Measurements from ENCODE around the gene MXRA8.

MXRA8 gene

GRCh38 chr1:1365875-1366698 lies 7.7 kb upstream of the MXRA8 start:
- DNase-seq, result no peak

GRCh38 chr1:1364266-1364665 lies 5.9 kb upstream of the MXRA8 start:
- Histone ChIP-seq H4K20me1 (ENCODE audit: insufficient read depth, low read length) (no peaks in the 10 kb centered on the region), H3K36me3 (ENCODE audit: insufficient read depth, low read length) (no peaks in the 10 kb centered on the region), H3K27me3 (ENCODE audit: insufficient read depth, low read length, poor library complexity) (no peaks in the 10 kb centered on the region), H3K4me1 (ENCODE audit: insufficient read depth, low read length) (no peaks in the 10 kb centered on the region), H3K9ac (ENCODE audit: low read depth, low read length) (no peak overlapping the region), H3K9me3 (ENCODE audit: insufficient read depth, low read length, severe bottlenecking) (peaks cover 17% of the 10 kb centered on the region), H3K4me2 (ENCODE audit: insufficient read depth, low read length) (no peak overlapping the region), H3K4me3 (ENCODE audit: low read depth in 1 of 2, low read length in 2 of 2) (no peak overlapping the region), H2AFZ (ENCODE audit: low read depth, low read length) (no peak overlapping the region), H3K79me2 (ENCODE audit: insufficient read depth, low read length) (no peaks in the 10 kb centered on the region), H3K27ac (ENCODE audit: low read length) (no peak overlapping the region)
- no peak for DNase-seq
- no peak for TF ChIP-seq EZH2 (IDR thresholded peaks at IDR 0.05; ENCODE audit: borderline replicate concordance, low read depth, low read length, severe bottlenecking)
- TF ChIP-seq CTCF (IDR thresholded peaks at IDR 0.05; ENCODE audit: borderline replicate concordance, extremely low read depth, low read length, poor library complexity, severe bottlenecking), result no peak
- no peak for ATAC-seq (ENCODE audit: insufficient read depth, low read depth)

More at GRCh38 chr1:1365875-1366698, 7.7 kb upstream of the MXRA8 start:
- Histone ChIP-seq H3K4me1 (ENCODE audit: insufficient read depth, low read length) (no peaks in the 10 kb centered on the region), H3K9ac (ENCODE audit: low read depth, low read length) (no peak overlapping the region), H3K9me3 (ENCODE audit: insufficient read depth, low read length, severe bottlenecking) (peaks cover 17% of the 10 kb centered on the region), H3K27ac (ENCODE audit: low read length) (no peak overlapping the region), H2AFZ (ENCODE audit: low read depth, low read length) (no peak overlapping the region), H3K36me3 (ENCODE audit: insufficient read depth, low read length) (no peaks in the 10 kb centered on the region), H3K4me2 (ENCODE audit: insufficient read depth, low read length) (no peak overlapping the region), H4K20me1 (ENCODE audit: insufficient read depth, low read length) (no peaks in the 10 kb centered on the region; the same call in 1 of the 2 replicates), H3K79me2 (ENCODE audit: insufficient read depth, low read length) (no peaks in the 10 kb centered on the region), H3K27me3 (ENCODE audit: insufficient read depth, low read length, poor library complexity) (no peaks in the 10 kb centered on the region), H3K4me3 (ENCODE audit: low read depth in 1 of 2, low read length in 2 of 2) (no peak overlapping the region)
- TF ChIP-seq EZH2 (IDR thresholded peaks at IDR 0.05; ENCODE audit: borderline replicate concordance, low read depth, low read length, severe bottlenecking) (no peak), CTCF (IDR thresholded peaks at IDR 0.05; ENCODE audit: borderline replicate concordance, extremely low read depth, low read length, poor library complexity, severe bottlenecking) (no peak)
- no peak for ATAC-seq (ENCODE audit: insufficient read depth, low read depth)

- Histone ChIP-seq H3K79me2 (ENCODE audit: insufficient read depth, low read length) (no peaks in the 10 kb centered on the region), H4K20me1 (ENCODE audit: insufficient read depth, low read length) (no peaks in the 10 kb centered on the region), H2AFZ (ENCODE audit: low read depth, low read length) (no peak overlapping the region), H3K4me2 (ENCODE audit: insufficient read depth, low read length) (no peak overlapping the region), H3K4me1 (ENCODE audit: insufficient read depth, low read length) (no peaks in the 10 kb centered on the region), H3K9me3 (ENCODE audit: insufficient read depth, low read length, severe bottlenecking) (peaks cover 13% of the 10 kb centered on the region), H3K4me3 (ENCODE audit: low read depth in 1 of 2, low read length in 2 of 2) (no peak overlapping the region), H3K27me3 (ENCODE audit: insufficient read depth, low read length, poor library complexity) (no peaks in the 10 kb centered on the region), H3K9ac (ENCODE audit: low read depth, low read length) (no peak overlapping the region), H3K27ac (ENCODE audit: low read length) (no peak overlapping the region), H3K36me3 (ENCODE audit: insufficient read depth, low read length) (no peaks in the 10 kb centered on the region)
- TF ChIP-seq CTCF (IDR thresholded peaks at IDR 0.05; ENCODE audit: borderline replicate concordance, extremely low read depth, low read length, poor library complexity, severe bottlenecking) (no peak), EZH2 (IDR thresholded peaks at IDR 0.05; ENCODE audit: borderline replicate concordance, low read depth, low read length, severe bottlenecking) (no peak)
- no peak for DNase-seq
- ATAC-seq (ENCODE audit: insufficient read depth, low read depth), result no peak
Observed at GRCh38 chr1:1361982-1362423, 3.6 kb upstream of the MXRA8 start.

Measured in DND-41 (cell line).